ENCODE measurements around the gene LHX4.

- TF ChIP-seq CTCF (IDR thresholded peaks at IDR 0.05; ENCODE audit: low read depth, low read length, poor library complexity, severe bottlenecking) (no peak), EZH2phosphoT487 (IDR thresholded peaks at IDR 0.05; ENCODE audit: borderline replicate concordance, low read length) (no peak)
Observed at GRCh38 chr1:180258935-180259334, 28.9 kb downstream of the LHX4 start.

Data from DOHH2 (cell line).